Right ventricle myocardium superior (tissue), 1 donor: ENCODE measurements around the gene NLRP7. TPM values are rescaled to one million over a fixed set of nuclear protein-coding genes. Genes with fewer than 3 reads are reported as not detected.
"Not testable (repeated sequence)": the region's sequence is repeated elsewhere in the genome, so short reads cannot be mapped to it uniquely, and the experiment has no call there.

Experiments
- ATAC-seq: fragments of 200-7000 bp; cut with Tn5 transposase; one replicate; pipeline ENCODE4 v1.9.1; 2020; ENCODE audit warnings: mild to moderate bottlenecking; ENCODE audit not compliant: poor library complexity
- DNase-seq: peaks from one replicate; pipeline ENCODE4 v3.0.0-alpha.2; 2020
- intact Hi-C: fragments of 100-400 bp; cut with DNase I; formaldehyde crosslinking; loops from one replicate; pipeline ENCODE4 v1.11.2; 2022
- long read RNA-seq: library from polyadenylated mRNA; unstranded; transcript quantifications from one replicate; pipeline ENCODE4 v2.0.0, GENCODE V29; 2021
- total RNA-seq: library from RNA; stranded (reverse); fragmentation: NEBNext Ultra II Directional; extraction: Animal tissue kit (Norgen Biotek cat#: 25700); gene quantifications from one replicate; pipeline ENCODE4 v1.2.1, GENCODE V29; 2021
- donor health status: DM: no; HTN: yes; CAD: no; lungs with severe emphysema.

The NLRP7 gene
- not detected for total RNA-seq
- long read RNA-seq = 0 reads

GRCh38 chr19:54947381-54947780 lies at the start of gene NLRP7:
Gene NLRP7 (minus strand): TSS chr19:54947530.
- DNase-seq (no peak), ATAC-seq (no peak)
- intact Hi-C loops = no loop called here

GRCh38 chr19:54995561-54995960 lies 48.2 kb upstream of the NLRP7 start:
- DNase-seq (no peak), ATAC-seq (no peak)
- intact Hi-C loops = no loop called here

- ATAC-seq, intact Hi-C loops, DNase-seq: not testable (repeated sequence)
These were observed 42.2 kb upstream of the NLRP7 start for GRCh38 chr19:54989531-54989930.

GRCh38 chr19:54982562-54982961 lies 35.2 kb upstream of the NLRP7 start:
- intact Hi-C loops, ATAC-seq, DNase-seq: not testable (repeated sequence)

GRCh38 chr19:54973229-54974090 lies 26.1 kb upstream of the NLRP7 start:
- ATAC-seq, DNase-seq, intact Hi-C loops: not testable (repeated sequence)

- intact Hi-C loops, DNase-seq: not testable (repeated sequence)
These were observed 24.1 kb upstream of the NLRP7 start for GRCh38 chr19:54971446-54971845.

GRCh38 chr19:54969647-54970046 lies 22.3 kb upstream of the NLRP7 start:
- no peak for DNase-seq

More at GRCh38 chr19:54971446-54971845, 24.1 kb upstream of the NLRP7 start:
- not testable (repeated sequence) for ATAC-seq

GRCh38 chr19:54967611-54968010 lies 20.3 kb upstream of the NLRP7 start:
- DNase-seq = no peak
- ATAC-seq = no peak
- intact Hi-C loops = no loop called here

More at GRCh38 chr19:54969647-54970046, 22.3 kb upstream of the NLRP7 start:
- intact Hi-C loops = no loop called here
- no peak for ATAC-seq

- DNase-seq, intact Hi-C loops, ATAC-seq: not testable (repeated sequence)
These were observed 17.7 kb upstream of the NLRP7 start for GRCh38 chr19:54965055-54965454.

- DNase-seq (no peak), ATAC-seq (no peak)
- intact Hi-C loops = no loop called here
These were observed 12.5 kb upstream of the NLRP7 start for GRCh38 chr19:54959840-54960239.

GRCh38 chr19:54955376-54955775 lies 8.0 kb upstream of the NLRP7 start:
- intact Hi-C loops = no loop called here
- ATAC-seq = no peak

GRCh38 chr19:54953345-54953713 lies 6.0 kb upstream of the NLRP7 start:
- ATAC-seq, DNase-seq, intact Hi-C loops: not testable (repeated sequence)

More at GRCh38 chr19:54955376-54955775, 8.0 kb upstream of the NLRP7 start:
- DNase-seq = no peak

- ATAC-seq (no peak), DNase-seq (no peak)
- intact Hi-C loops = no loop called here
These were observed 5.4 kb upstream of the NLRP7 start for GRCh38 chr19:54952591-54953344.

- DNase-seq, ATAC-seq, intact Hi-C loops: not testable (repeated sequence)
These were observed 3.2 kb upstream of the NLRP7 start for GRCh38 chr19:54950580-54950979.

- no peak for DNase-seq
- intact Hi-C loops = no loop called here
- ATAC-seq = no peak
These were observed 2.1 kb upstream of the NLRP7 start for GRCh38 chr19:54949412-54949811.

- DNase-seq, intact Hi-C loops, ATAC-seq: not testable (repeated sequence)
These were observed 3.5 kb downstream of the NLRP7 start for GRCh38 chr19:54943772-54944361.

- DNase-seq, intact Hi-C loops, ATAC-seq: not testable (repeated sequence)
These were observed 7.8 kb downstream of the NLRP7 start for GRCh38 chr19:54939538-54939937.

- intact Hi-C loops = no loop called here
- no peak for ATAC-seq
These were observed 8.4 kb downstream of the NLRP7 start for GRCh38 chr19:54938906-54939305.

GRCh38 chr19:54937926-54938325 lies 9.4 kb downstream of the NLRP7 start:
- ATAC-seq (no peak), DNase-seq (no peak)
- intact Hi-C loops = no loop called here

More at GRCh38 chr19:54938906-54939305, 8.4 kb downstream of the NLRP7 start:
- DNase-seq = no peak
